A549 (cell line): ENCODE results near the gene GAL3ST1.

ENCODE experiments used
- BHLHE40 ChIP-seq: IDR thresholded peaks from 2 replicates; pipeline ENCODE4 v1.6.1; 2012; ENCODE audit warnings: low read depth, low read length, inconsistent platforms
- CBX2 ChIP-seq: fragments of 200-600 bp; sonication (generic); IDR thresholded peaks from 2 replicates; pipeline ENCODE4 v1.6.1; 2016; ENCODE audit warnings: low read depth, mild to moderate bottlenecking, borderline replicate concordance
- CTCF ChIP-seq: fragments of >200 bp; sonication (Bioruptor Twin); formaldehyde crosslinking; IDR thresholded peaks from 3 replicates; pipeline ENCODE4 v1.5.1; 2016
- HMGXB4 ChIP-seq: fragments of 250-450 bp; sonication (Bioruptor Pico); IDR thresholded peaks from 2 replicates; pipeline ENCODE4 v1.5.0; 2021; ENCODE audit warnings: mild to moderate bottlenecking, moderate library complexity, borderline replicate concordance
- RAD21 ChIP-seq, 2 experiments: fragments of >200 bp in 1 of 2; sonication (Bioruptor Twin) in 1 of 2; formaldehyde crosslinking in 1 of 2; IDR thresholded peaks in 1 of 2; conservative IDR thresholded peaks in 1 of 2; 2 replicates in 1 of 2; 3 replicates in 1 of 2; pipeline ENCODE4 v1.6.1; 2012 to 2018; ENCODE audit warnings: inconsistent platforms in 1 of 2

DNA sequence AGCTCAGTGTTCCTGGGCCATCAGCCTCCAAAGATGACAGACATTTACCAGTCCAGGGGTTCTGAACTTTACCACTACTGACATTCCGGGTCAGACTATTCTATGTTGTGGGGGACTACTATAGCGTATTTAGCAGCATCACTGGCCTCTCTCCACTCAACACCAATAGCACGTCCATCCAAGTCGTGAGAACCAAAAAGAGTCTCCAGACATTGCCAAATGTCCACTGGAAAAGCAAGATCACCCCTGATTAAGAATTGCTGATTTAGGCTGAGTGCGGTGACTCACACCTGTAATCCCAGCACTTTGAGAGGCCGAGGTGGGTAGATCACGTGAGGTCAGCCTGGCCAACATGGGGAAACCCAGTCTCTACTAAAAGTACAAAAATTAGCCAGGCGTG, 11.9 kb upstream of the GAL3ST1 start:
- TF ChIP-seq CTCF = no peak
- TF ChIP-seq CBX2 = no peak
- TF ChIP-seq HMGXB4 = no peak
- no peak for TF ChIP-seq RAD21 (conservative IDR thresholded peaks at IDR 0.05 in 1 of 2, IDR thresholded peaks at IDR 0.05 in 1 of 2)
- no peak for TF ChIP-seq BHLHE40
